Bronchial epithelial cell (primary cell): ENCODE measurements around the gene PRKACA. TPM values are rescaled to one million over a fixed set of nuclear protein-coding genes. Genes with fewer than 3 reads are reported as not detected.

Experiments
- DNase-seq: peaks from one replicate; pipeline ENCODE4 v3.0.0-alpha.2; 2010; ENCODE audit warnings: low read depth
- FAIRE-seq: peaks from 2 replicates; lab custom pipeline; 2011; peaks lifted over from hg19 to GRCh38; lab: Jason Lieb, UNC
- H3K27me3 ChIP-seq: 2 replicates; pipeline ENCODE4 v1.5.1; 2011; ENCODE audit warnings: low read length; ENCODE audit not compliant: control insufficient read depth, insufficient read depth
- H3K36me3 ChIP-seq: 2 replicates; pipeline ENCODE4 v1.5.1; 2011; ENCODE audit warnings: low read length; ENCODE audit not compliant: control insufficient read depth, insufficient read depth
- H3K4me3 ChIP-seq: 2 replicates; pipeline ENCODE4 v1.5.1; 2011; ENCODE audit warnings: mild to moderate bottlenecking, low read depth, low read length, control low read depth
- total RNA-seq: library from RNA; depleted of rRNA; stranded (reverse); fragments of >200 nt; gene quantifications from 2 replicates; pipeline ENCODE4 v1.2.1, GENCODE V29; 2014
- TF ChIP-seq, protein P1 (sequence below): IDR thresholded peaks from 2 replicates; pipeline ENCODE4 v1.5.1; 2011; ENCODE audit warnings: mild to moderate bottlenecking, moderate library complexity, low read length, control low read depth, inconsistent platforms; ENCODE audit not compliant: insufficient read depth, severe bottlenecking

Gene PRKACA
- total RNA-seq, 1 donor from 2014 or later, result 13.7 TPM

DNA sequence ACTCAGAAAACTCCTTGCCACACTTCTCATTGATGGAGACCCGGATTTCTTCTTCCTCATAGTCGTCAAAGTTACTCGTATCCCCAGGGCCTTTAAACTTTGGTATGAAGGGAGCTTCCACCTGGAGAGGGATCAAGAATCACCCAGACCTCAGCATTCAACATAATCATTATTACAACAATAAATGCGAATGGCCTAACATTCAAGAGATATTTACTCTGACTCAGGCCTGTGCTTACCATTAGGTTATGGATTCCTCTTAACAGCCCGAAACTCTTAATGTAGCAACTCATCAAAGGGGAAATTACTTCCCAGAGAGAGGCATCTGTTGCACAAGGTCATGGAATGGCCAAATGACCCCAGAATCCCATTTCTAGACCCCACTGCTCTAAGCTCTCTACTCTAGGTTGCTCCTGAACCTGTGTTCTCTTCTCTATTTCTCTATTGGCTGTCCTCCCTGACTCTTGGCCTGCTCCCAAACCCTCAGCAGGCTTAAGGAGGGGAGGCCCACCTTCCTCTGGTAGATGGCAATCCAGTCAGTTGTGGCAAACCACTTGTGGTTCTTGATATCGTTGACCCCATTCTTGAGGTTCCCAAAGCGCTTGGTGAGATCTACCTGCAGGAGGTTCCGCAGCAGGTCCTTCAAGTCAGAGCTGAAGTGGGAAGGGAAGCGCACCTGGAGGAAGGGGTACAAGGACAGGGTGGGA lies 24.3 kb downstream of the PRKACA start:
- Histone ChIP-seq H3K36me3 (peaks cover 6% of the 10 kb centered on the region), H3K27me3 (no peaks in the 10 kb centered on the region), H3K4me3 (no peak overlapping the region)
- TF ChIP-seq, protein P1, sequence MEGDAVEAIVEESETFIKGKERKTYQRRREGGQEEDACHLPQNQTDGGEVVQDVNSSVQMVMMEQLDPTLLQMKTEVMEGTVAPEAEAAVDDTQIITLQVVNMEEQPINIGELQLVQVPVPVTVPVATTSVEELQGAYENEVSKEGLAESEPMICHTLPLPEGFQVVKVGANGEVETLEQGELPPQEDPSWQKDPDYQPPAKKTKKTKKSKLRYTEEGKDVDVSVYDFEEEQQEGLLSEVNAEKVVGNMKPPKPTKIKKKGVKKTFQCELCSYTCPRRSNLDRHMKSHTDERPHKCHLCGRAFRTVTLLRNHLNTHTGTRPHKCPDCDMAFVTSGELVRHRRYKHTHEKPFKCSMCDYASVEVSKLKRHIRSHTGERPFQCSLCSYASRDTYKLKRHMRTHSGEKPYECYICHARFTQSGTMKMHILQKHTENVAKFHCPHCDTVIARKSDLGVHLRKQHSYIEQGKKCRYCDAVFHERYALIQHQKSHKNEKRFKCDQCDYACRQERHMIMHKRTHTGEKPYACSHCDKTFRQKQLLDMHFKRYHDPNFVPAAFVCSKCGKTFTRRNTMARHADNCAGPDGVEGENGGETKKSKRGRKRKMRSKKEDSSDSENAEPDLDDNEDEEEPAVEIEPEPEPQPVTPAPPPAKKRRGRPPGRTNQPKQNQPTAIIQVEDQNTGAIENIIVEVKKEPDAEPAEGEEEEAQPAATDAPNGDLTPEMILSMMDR, result no peak
- FAIRE-seq (no peak), DNase-seq (no peak)

DNA sequence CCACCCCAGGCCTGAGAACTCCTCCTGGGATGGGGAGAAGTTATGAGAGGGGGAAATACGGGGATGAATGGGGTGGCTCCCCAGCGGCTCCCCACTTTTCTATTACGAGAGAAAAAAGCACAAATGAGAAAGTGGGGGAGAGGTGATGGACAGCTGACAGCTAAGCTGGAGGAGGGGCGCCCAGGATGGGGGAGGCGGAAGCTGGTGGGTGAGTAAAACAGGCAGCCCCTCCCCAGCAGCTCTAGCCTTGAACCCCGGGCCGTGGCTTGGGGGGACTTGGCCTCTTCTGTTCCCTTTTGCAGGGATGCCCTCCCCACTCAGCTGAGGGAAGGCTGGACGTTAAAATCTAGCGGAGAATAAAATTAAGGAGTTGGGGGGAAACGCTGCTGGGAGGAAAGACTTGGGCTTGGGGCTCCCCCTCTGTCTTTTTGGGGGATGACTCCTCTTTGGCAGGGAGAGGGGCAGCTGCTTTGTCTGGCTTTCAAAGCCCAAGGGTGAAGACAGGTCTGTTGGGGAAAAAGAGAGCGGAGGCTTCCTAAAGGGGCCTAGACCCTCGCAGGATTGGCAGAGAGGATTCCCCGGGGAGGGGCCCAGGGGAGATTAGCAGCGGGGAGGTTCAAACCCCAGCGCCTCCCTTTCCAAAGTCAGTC lies 25.6 kb downstream of the PRKACA start:
- H3K4me3 ChIP-seq, result peak overlapping the region; percentile 54
- H3K27me3 ChIP-seq, result no peaks in the 10 kb centered on the region
- FAIRE-seq, result no peak
- no peak for DNase-seq
- peaks cover 9% of the 10 kb centered on the region for H3K36me3 ChIP-seq
- TF ChIP-seq, protein P1, result no peak

GRCh38 chr19:14091081-14091812 lies 26.3 kb downstream of the PRKACA start:
- TF ChIP-seq, protein P1, result no peak
- DNase-seq, result peak; percentile 51
- H3K36me3 ChIP-seq, result peaks cover 8% of the 10 kb centered on the region
- no peaks in the 10 kb centered on the region for H3K27me3 ChIP-seq
- peak overlapping the region; percentile 54 for H3K4me3 ChIP-seq
- FAIRE-seq, result no peak

DNA sequence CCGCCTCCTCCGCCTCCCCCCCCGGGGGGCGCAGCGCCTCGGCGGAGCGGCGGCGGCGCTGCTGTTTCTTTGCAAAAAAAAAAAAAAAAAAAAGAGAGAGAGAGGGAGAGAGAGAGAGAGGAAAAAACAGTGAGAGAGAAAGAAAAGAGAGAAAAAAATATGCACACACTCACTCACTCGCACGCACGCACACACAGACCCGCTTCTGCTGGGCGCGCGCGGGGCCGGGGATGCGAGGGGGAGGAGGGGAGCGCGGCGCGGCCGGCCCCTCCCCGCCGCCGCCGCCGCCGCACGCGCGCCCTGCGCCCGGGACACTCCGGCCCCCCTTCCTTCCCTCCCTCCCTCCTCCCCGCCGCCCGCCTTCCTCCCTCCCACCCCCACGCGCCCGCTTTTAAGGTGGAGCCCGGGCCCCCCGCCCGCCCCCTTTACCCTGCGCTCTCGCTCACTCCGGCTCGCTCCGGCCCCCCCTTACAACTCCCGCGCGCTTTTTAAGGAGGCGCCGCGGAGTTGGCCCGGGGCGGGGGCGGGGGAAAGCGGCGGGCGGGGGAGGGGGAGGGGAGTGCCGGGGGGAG lies 27.0 kb downstream of the PRKACA start, which contains the start of gene SAMD1:
Gene SAMD1 (minus strand): TSS at position 243 of the 572 bp plus-strand sequence.
- H3K4me3 ChIP-seq, result peak within 1 kb of the TSS; percentile 54
- peaks cover 8% of the 10 kb centered on the region for H3K36me3 ChIP-seq
- no peaks in the 10 kb centered on the region for H3K27me3 ChIP-seq
- FAIRE-seq (no peak), DNase-seq (peak; percentile 27)
- TF ChIP-seq, protein P1, result no peak

GRCh38 chr19:14089662-14090508 lies 27.7 kb downstream of the PRKACA start:
- FAIRE-seq (no peak), DNase-seq (no peak)
- TF ChIP-seq, protein P1, result no peak
- Histone ChIP-seq H3K27me3 (no peaks in the 10 kb centered on the region), H3K4me3 (peak overlapping the region; percentile 54), H3K36me3 (peaks cover 8% of the 10 kb centered on the region)
